Superior temporal gyrus (tissue), 1 donor: Measurements from ENCODE around the gene TCF20.

Experiments
- DNase-seq: peaks from one replicate; pipeline ENCODE4 v3.0.0-alpha.2; 2016; ENCODE audit errors: extremely low spot score

The TCF20 gene

GRCh38 chr22:42300259-42301076 is 30.0 kb upstream of the TCF20 start:
- DNase-seq, result no peak

GRCh38 chr22:42299586-42300258 is 29.3 kb upstream of the TCF20 start:
- DNase-seq, result no peak

- no peak for DNase-seq
These were observed 28.3 kb upstream of the TCF20 start for GRCh38 chr22:42298746-42299145.

GRCh38 chr22:42297778-42298177 is 27.3 kb upstream of the TCF20 start:
- no peak for DNase-seq

- no peak for DNase-seq
These were observed 26.4 kb upstream of the TCF20 start for GRCh38 chr22:42296883-42297282.

GRCh38 chr22:42296381-42296853 is 26.0 kb upstream of the TCF20 start:
- DNase-seq, result peak; percentile 62

- DNase-seq, result no peak
These were observed 23.9 kb upstream of the TCF20 start for GRCh38 chr22:42294034-42294985.

GRCh38 chr22:42292732-42293520 is 22.5 kb upstream of the TCF20 start:
- DNase-seq, result no peak

- no peak for DNase-seq
These were observed 20.8 kb upstream of the TCF20 start for GRCh38 chr22:42291287-42291686.

GRCh38 chr22:42289671-42290541 is 19.5 kb upstream of the TCF20 start:
- DNase-seq, result peak; percentile 46

- no peak for DNase-seq
These were observed 18.3 kb upstream of the TCF20 start for GRCh38 chr22:42288791-42289190.

GRCh38 chr22:42287174-42287890 is 16.9 kb upstream of the TCF20 start:
- no peak for DNase-seq

GRCh38 chr22:42286205-42286604 is 15.8 kb upstream of the TCF20 start:
- DNase-seq, result no peak

- DNase-seq, result no peak
These were observed 15.2 kb upstream of the TCF20 start for GRCh38 chr22:42285604-42286003.

GRCh38 chr22:42284643-42285181 is 14.3 kb upstream of the TCF20 start:
- no peak for DNase-seq

- no peak for DNase-seq
These were observed 13.7 kb upstream of the TCF20 start for GRCh38 chr22:42284202-42284591.

- no peak for DNase-seq
These were observed 13.1 kb upstream of the TCF20 start for GRCh38 chr22:42283278-42284201.

- DNase-seq, result peak; percentile 30
These were observed 12.5 kb upstream of the TCF20 start for GRCh38 chr22:42282943-42283277.
